NT2/D1 (cell line): ENCODE results near the gene F11.

Source experiments
- SUZ12 ChIP-seq: IDR thresholded peaks from 2 replicates; pipeline ENCODE4 v1.6.1; 2011; ENCODE audit not compliant: insufficient read length, insufficient read depth; ENCODE audit errors: extremely low read depth
- YY1 ChIP-seq: IDR thresholded peaks from 2 replicates; pipeline ENCODE4 v1.6.1; 2011; ENCODE audit not compliant: insufficient read length, insufficient read depth
- ZNF274 ChIP-seq: IDR thresholded peaks from 2 replicates; pipeline ENCODE4 v1.6.1; 2011; ENCODE audit warnings: mild to moderate bottlenecking, low read depth, low read length

GRCh38 chr4:186234367-186234766, 31.6 kb upstream of the F11 start:
- TF ChIP-seq YY1 (no peak), ZNF274 (no peak), SUZ12 (no peak)
